Chondrocyte (in vitro differentiated cells): ENCODE results near the gene DYRK1B. TPM values are rescaled to one million over a fixed set of nuclear protein-coding genes. Genes with fewer than 3 reads are reported as not detected.

Experiments
- DNase-seq: peaks from one replicate; pipeline ENCODE4 v3.0.0; 2021; ENCODE audit warnings: mixed read lengths, low spot score
- H3K27ac Mint-ChIP-seq: one replicate; pipeline ENCODE4 v1.8.0; 2021; ENCODE audit warnings: mild to moderate bottlenecking, moderate library complexity, mixed read lengths; ENCODE audit not compliant: unreplicated experiment
- H3K27me3 Mint-ChIP-seq: 2 replicates; pipeline ENCODE4 v1.8.0; 2021; ENCODE audit warnings: low read depth, mixed read lengths
- H3K36me3 Mint-ChIP-seq: 2 replicates; pipeline ENCODE4 v1.8.0; 2021; ENCODE audit warnings: low read depth, mixed read lengths
- H3K4me1 Mint-ChIP-seq: 2 replicates; pipeline ENCODE4 v1.8.0; 2021; ENCODE audit warnings: low read depth, mild to moderate bottlenecking, mixed read lengths
- H3K4me3 Mint-ChIP-seq: one replicate; pipeline ENCODE4 v1.8.0; 2021; ENCODE audit warnings: mild to moderate bottlenecking, moderate library complexity, mixed read lengths; ENCODE audit not compliant: unreplicated experiment
- H3K9me3 Mint-ChIP-seq: 2 replicates; pipeline ENCODE4 v1.8.0; 2021; ENCODE audit warnings: low read depth, mixed read lengths
- CTCF ChIP-seq: fragments of 200-600 bp; sonication (generic); IDR thresholded peaks from 2 replicates; pipeline ENCODE4 v1.5.0; 2021; ENCODE audit warnings: antibody characterized with exemption, mild to moderate bottlenecking, moderate library complexity
- total RNA-seq: library from RNA; stranded (reverse); gene quantifications from 3 replicates; pipeline ENCODE4 v1.2.1, GENCODE V29; 2021

DYRK1B gene
- total RNA-seq, 1 donor from 2014 or later, result 20.0 TPM

- no peak for DNase-seq
- no peak overlapping the region for H3K27ac Mint-ChIP-seq
- H3K9me3 Mint-ChIP-seq, result peaks cover under 1% of the 10 kb centered on the region
- no peaks in the 10 kb centered on the region for H3K4me1 Mint-ChIP-seq
- no peaks in the 10 kb centered on the region for H3K36me3 Mint-ChIP-seq
- TF ChIP-seq CTCF, result no peak
- peaks cover 24% of the 10 kb centered on the region for H3K27me3 Mint-ChIP-seq
- no peak overlapping the region for H3K4me3 Mint-ChIP-seq
These were observed 31.0 kb downstream of the DYRK1B start for GRCh38 chr19:39802958-39803357.

DNA sequence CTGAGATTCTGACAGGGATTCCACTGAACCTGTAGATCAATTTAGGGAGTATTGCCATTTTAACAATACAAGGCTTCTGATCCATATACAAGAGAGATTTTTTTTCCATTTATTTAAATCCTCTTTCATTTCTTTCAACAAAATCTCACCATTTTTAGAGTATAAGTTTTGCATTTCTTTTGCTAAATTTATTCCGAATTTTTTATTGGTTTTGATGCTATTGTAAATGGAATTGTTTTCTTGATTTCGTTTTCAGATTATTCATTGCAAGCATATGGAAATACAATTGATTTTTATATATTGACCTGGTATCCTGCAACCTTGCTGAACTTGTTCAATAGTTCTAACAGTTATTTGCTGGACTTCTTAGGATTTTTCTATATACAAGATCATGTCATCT is 36.9 kb downstream of the DYRK1B start:
- H3K27ac Mint-ChIP-seq, result no peak overlapping the region
- H3K4me1 Mint-ChIP-seq, result no peaks in the 10 kb centered on the region
- peaks cover 2% of the 10 kb centered on the region for H3K9me3 Mint-ChIP-seq
- TF ChIP-seq CTCF, result no peak
- H3K27me3 Mint-ChIP-seq, result peaks cover 34% of the 10 kb centered on the region
- DNase-seq, result no peak
- no peaks in the 10 kb centered on the region for H3K36me3 Mint-ChIP-seq
- no peak overlapping the region for H3K4me3 Mint-ChIP-seq

DNA sequence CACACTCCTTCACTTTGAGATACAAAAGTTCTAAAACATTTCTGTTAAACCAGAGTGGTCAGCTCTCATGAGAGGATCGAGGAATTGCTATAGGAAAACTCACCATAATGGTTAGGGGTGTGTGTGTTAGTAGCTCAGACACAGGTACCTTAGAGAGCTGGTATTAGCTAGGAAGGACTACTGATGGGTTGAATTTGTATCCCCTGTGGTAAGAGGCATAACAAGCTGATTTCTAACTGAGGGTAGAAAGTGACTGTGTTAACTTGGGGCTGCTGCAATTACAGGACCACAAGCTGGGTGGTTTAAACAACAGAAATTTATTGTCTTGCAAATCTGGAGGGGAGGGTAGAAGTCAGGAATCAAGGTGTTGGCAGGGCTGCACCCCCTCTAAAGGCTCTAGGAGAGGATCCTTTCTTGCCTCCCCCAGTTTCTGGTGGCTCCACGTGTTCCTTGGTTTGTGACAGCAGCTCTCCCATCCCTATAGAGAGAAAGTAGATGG is 37.9 kb downstream of the DYRK1B start:
- H3K4me3 Mint-ChIP-seq, result no peak overlapping the region
- peaks cover 34% of the 10 kb centered on the region for H3K27me3 Mint-ChIP-seq
- no peak for TF ChIP-seq CTCF
- H3K36me3 Mint-ChIP-seq, result no peaks in the 10 kb centered on the region
- peaks cover 2% of the 10 kb centered on the region for H3K9me3 Mint-ChIP-seq
- H3K4me1 Mint-ChIP-seq, result no peaks in the 10 kb centered on the region
- no peak for DNase-seq
- H3K27ac Mint-ChIP-seq, result no peak overlapping the region

DNA sequence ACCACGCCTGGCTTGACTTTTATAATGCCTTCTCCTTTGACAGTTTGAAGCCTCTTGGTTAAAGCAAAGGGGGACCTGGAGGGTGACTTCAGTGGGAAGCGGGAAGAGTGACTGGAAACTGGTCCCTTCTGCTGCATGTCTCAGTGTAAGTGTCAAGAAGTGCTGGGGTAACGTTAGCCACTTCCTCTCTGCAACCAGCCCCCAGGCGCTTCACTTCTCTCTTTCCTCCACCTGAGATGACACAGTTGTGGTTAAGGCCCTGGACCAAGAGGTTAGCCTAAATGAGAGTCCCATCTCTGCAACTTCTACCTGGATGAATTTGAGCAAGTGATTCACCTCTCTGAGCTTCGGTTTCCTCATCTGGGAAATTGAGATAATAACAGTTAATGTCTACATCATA is 39.0 kb downstream of the DYRK1B start:
- Mint-ChIP-seq H3K27ac (no peak overlapping the region), H3K4me1 (no peaks in the 10 kb centered on the region), H3K9me3 (peaks cover 2% of the 10 kb centered on the region), H3K27me3 (peaks cover 30% of the 10 kb centered on the region), H3K4me3 (no peak overlapping the region), H3K36me3 (no peaks in the 10 kb centered on the region)
- no peak for TF ChIP-seq CTCF
- DNase-seq, result no peak

DNA sequence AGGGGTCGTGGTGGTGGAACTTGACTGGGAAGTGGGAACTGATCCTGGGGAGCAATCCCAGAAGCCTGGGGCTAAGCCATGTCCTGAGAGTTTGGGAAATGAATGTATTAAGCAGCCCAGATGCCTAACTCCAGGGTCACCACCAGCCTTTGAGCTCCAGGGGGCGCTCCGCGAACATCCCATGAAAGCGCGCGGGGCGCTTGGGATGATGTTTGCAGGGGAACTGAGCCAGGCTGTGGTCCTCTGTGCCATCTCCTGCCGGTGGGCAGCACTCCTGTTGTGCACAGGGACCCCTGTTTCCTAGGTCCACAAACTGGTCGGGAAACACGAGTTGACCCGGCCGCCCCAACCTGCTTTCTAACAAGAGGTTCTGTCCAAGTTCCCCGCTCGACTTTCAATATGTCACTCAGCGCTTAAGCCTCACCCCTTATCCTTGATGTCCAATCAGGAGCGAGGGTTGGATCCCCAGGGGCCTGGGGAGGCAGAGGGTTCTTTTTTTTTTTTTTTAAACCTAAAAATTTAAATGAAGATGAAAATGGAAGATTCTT is 40.9 kb downstream of the DYRK1B start:
- Mint-ChIP-seq H3K27ac (no peak overlapping the region), H3K9me3 (peaks cover 10% of the 10 kb centered on the region), H3K27me3 (peaks cover 22% of the 10 kb centered on the region), H3K4me1 (no peaks in the 10 kb centered on the region), H3K36me3 (no peaks in the 10 kb centered on the region), H3K4me3 (peak overlapping the region; percentile 68)
- no peak for DNase-seq
- TF ChIP-seq CTCF, result peak; percentile 97
